HUES64 (cell line): ENCODE data around the gene USH2A.
"Not testable (repeated sequence)": the region's sequence is repeated elsewhere in the genome, so short reads cannot be mapped to it uniquely, and the experiment has no call there.

Source experiments
- H3K27ac ChIP-seq: 2 replicates; pipeline ENCODE4 v1.7.0; 2013; ENCODE audit warnings: low read depth, low read length, inconsistent platforms
- H3K27me3 ChIP-seq: 2 replicates; pipeline ENCODE4 v1.6.1; 2013; ENCODE audit warnings: mild to moderate bottlenecking, low read length; ENCODE audit not compliant: insufficient read depth
- H3K36me3 ChIP-seq: 2 replicates; pipeline ENCODE4 v1.6.1; 2013; ENCODE audit warnings: mild to moderate bottlenecking, low read length; ENCODE audit not compliant: insufficient read depth
- H3K4me1 ChIP-seq: 2 replicates; pipeline ENCODE4 v1.6.1; 2013; ENCODE audit warnings: mild to moderate bottlenecking, low read length, moderate library complexity; ENCODE audit not compliant: insufficient read depth
- H3K4me3 ChIP-seq: 2 replicates; pipeline ENCODE4 v1.5.1; 2013; ENCODE audit warnings: mild to moderate bottlenecking, low read length, moderate library complexity
- H3K9ac ChIP-seq: 2 replicates; pipeline ENCODE4 v1.6.1; 2013; ENCODE audit warnings: mild to moderate bottlenecking, low read depth, low read length
- H3K9me3 ChIP-seq: 2 replicates; pipeline ENCODE4 v1.6.1; 2013; ENCODE audit warnings: low read depth, low read length; ENCODE audit not compliant: insufficient read depth
- WGBS: fragments of 150-250, 120-280 bp; methylation state at CpG from one replicate; pipeline ENCODE4 v1.1.7; 2013; ENCODE audit warnings: missing lambda C conversion rate; 5-methylcytosine and 5-hydroxymethylcytosine counted together

The USH2A gene

DNA sequence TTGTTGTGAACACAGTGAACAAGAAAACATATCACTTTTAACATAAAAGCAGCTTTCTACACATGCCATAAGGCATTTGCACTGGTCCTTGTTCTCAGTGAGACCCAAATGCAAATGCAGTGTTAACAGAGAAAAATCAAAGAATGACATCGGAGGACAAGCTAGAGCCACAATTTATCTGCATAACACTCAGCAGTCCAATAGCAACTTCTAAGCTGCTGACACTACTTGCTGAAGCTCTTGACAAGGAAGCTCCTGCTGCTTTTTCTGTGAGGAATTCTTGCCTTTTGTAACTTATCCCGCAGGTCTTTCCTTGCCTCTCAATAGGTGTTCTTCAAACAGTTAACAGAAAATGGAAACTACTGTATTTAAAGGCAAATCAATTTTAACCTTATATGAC, 34.7 kb downstream of the USH2A start:
- Histone ChIP-seq H3K4me1 (peaks cover 34% of the 10 kb centered on the region), H3K36me3 (no peaks in the 10 kb centered on the region), H3K9me3 (no peaks in the 10 kb centered on the region), H3K27me3 (peaks cover 12% of the 10 kb centered on the region; the same call in 1 of the 2 replicates), H3K9ac (no peak overlapping the region), H3K27ac (peak overlapping the region; percentile 68; the same call in 1 of the 2 replicates), H3K4me3 (no peak overlapping the region)
- 1% methylated on average over 2 of the region's 2 CpGs for WGBS

DNA sequence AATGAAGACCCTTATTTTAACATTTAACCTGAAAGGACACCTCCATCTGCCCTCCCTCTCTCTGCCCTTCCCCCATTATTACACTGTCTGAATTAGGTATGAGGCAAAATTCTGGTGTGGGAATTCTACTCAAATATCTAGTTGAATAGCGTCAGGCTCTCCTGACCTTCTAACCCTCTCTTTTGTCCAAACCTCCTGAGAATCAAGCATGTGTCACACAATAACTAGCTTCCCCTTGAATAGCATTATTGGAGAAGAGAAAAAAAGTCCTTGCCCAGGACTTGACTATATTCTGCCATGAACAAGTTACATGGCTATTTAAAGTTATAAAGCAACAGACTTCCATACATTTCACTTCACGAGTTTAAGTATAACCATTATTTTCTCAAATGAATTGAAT, 35.5 kb downstream of the USH2A start:
- Histone ChIP-seq H3K4me1 (peaks cover 34% of the 10 kb centered on the region), H3K9ac (no peak overlapping the region), H3K4me3 (no peak overlapping the region), H3K9me3 (no peaks in the 10 kb centered on the region), H3K36me3 (no peaks in the 10 kb centered on the region), H3K27me3 (peaks cover 12% of the 10 kb centered on the region; the same call in 1 of the 2 replicates), H3K27ac (peak overlapping the region; percentile 68)
- WGBS: 83% methylated on average over 2 of the region's 2 CpGs

GRCh38 chr1:216379441-216379840, 43.8 kb downstream of the USH2A start:
- Histone ChIP-seq H3K27me3 (no peaks in the 10 kb centered on the region), H3K9ac (no peak overlapping the region), H3K4me1 (no peaks in the 10 kb centered on the region), H3K9me3 (no peaks in the 10 kb centered on the region), H3K27ac (no peak overlapping the region), H3K4me3 (no peak overlapping the region), H3K36me3 (no peaks in the 10 kb centered on the region)
- WGBS: no CpG with 5 or more reads among the region's 1 CpG

DNA sequence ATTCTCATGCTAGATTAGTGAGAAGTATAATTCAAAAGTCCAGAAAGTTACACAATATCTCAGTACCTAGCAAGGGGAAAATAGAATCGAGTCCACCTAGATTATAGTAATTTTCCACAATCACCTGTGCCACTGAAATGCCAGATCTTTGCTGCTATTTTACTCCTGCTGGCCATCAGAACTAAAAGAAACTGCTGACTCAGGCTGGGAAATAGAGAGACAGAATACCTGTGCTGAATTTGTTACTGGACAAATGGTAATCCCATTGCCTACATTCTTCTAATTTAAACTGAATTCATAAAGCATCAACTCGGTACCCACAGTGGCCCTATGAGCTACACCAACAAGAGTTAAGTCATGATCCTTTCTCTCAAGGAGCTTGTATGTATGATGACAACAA, 55.0 kb downstream of the USH2A start:
- Histone ChIP-seq H3K4me1 (no peaks in the 10 kb centered on the region), H3K27ac (no peak overlapping the region), H3K36me3 (no peaks in the 10 kb centered on the region), H3K27me3 (no peaks in the 10 kb centered on the region), H3K9me3 (no peaks in the 10 kb centered on the region), H3K9ac (no peak overlapping the region), H3K4me3 (no peak overlapping the region)
- 91% methylated on average over 2 of the region's 2 CpGs for WGBS

- Histone ChIP-seq H3K27ac (no peak overlapping the region), H3K36me3 (no peaks in the 10 kb centered on the region), H3K4me3 (no peak overlapping the region), H3K9me3 (no peaks in the 10 kb centered on the region), H3K27me3 (no peaks in the 10 kb centered on the region), H3K9ac (no peak overlapping the region), H3K4me1 (no peaks in the 10 kb centered on the region)
Measured at GRCh38 chr1:216366979-216367378, 56.3 kb downstream of the USH2A start.

GRCh38 chr1:216356945-216357344, 66.3 kb downstream of the USH2A start:
- WGBS: no CpG with 5 or more reads among the region's 2 CpGs
- no peaks in the 10 kb centered on the region for H3K27me3 ChIP-seq
- no peak overlapping the region for H3K4me3 ChIP-seq
- H3K4me1 ChIP-seq: no peaks in the 10 kb centered on the region
- no peak overlapping the region for H3K27ac ChIP-seq
- no peaks in the 10 kb centered on the region for H3K9me3 ChIP-seq
- H3K9ac ChIP-seq: no peak overlapping the region
- no peaks in the 10 kb centered on the region for H3K36me3 ChIP-seq

GRCh38 chr1:216350186-216350585, 73.1 kb downstream of the USH2A start:
- Histone ChIP-seq H3K9me3 (no peaks in the 10 kb centered on the region), H3K9ac (no peak overlapping the region), H3K27me3 (no peaks in the 10 kb centered on the region), H3K4me1 (0 out of 2 replicates have a peak, but pooled peaks cover 3% of the 10 kb centered on the region), H3K27ac (no peak overlapping the region), H3K36me3 (no peaks in the 10 kb centered on the region), H3K4me3 (no peak overlapping the region)
- 95% methylated on average over 1 of the region's 1 CpG for WGBS

- Histone ChIP-seq H3K4me3 (no peak overlapping the region), H3K36me3 (no peaks in the 10 kb centered on the region), H3K27me3 (no peaks in the 10 kb centered on the region), H3K9me3 (no peaks in the 10 kb centered on the region), H3K4me1 (0 out of 2 replicates have a peak, but pooled peaks cover 3% of the 10 kb centered on the region), H3K9ac (no peak overlapping the region), H3K27ac (no peak overlapping the region)
- WGBS: 92% methylated on average over 3 of the region's 3 CpGs
Measured at GRCh38 chr1:216346526-216346925, 76.7 kb downstream of the USH2A start.

DNA sequence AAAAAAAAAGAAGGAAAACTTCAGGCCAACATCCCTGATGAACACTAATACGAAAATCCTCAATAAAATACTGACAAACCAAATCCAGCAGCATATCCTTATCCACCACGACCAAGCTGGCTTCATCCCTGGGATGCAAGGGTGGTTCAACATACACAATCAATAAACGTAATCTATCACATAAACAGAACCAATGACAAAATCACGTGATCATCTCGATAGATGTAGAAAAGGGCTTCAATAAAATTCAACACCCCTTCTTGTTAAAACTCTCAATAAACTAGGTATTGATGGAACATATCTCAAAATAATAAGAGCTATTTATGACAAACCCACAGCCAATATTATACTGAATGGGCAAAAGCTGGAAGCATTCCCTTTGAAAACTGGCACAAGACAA, 82.7 kb downstream of the USH2A start:
- not testable (repeated sequence) for H3K4me3 ChIP-seq, H3K36me3 ChIP-seq, H3K27ac ChIP-seq, H3K9me3 ChIP-seq, H3K4me1 ChIP-seq, H3K27me3 ChIP-seq, H3K9ac ChIP-seq
- 96% methylated on average over 5 of the region's 5 CpGs for WGBS

DNA sequence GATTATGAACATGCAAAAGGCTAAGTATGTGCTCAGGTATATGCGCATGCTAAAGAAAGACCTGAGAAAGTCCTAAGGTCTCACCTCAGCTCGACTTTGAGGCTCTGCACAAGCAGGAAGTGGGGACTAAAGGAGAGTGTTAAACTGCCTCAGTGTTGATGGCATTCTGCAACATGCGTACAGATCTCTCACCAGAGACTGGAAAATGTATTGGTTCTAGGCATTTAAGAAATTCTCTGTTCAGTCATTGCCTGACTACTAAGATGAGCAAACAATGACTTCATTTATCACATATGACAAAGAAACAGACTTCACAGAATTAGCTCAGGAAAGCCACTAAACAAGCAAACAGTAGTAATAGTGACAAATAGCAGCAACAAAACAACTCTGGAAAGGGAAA, 90.8 kb downstream of the USH2A start:
- no peaks in the 10 kb centered on the region for H3K36me3 ChIP-seq

GRCh38 chr1:216332003-216332402, 91.2 kb downstream of the USH2A start:
- 97% methylated on average over 2 of the region's 2 CpGs for WGBS
- peaks cover 6% of the 10 kb centered on the region; the same call in 1 of the 2 replicates for H3K9me3 ChIP-seq
- H3K4me3 ChIP-seq: no peak overlapping the region
- no peak overlapping the region for H3K27ac ChIP-seq
- no peaks in the 10 kb centered on the region for H3K4me1 ChIP-seq
- no peaks in the 10 kb centered on the region for H3K27me3 ChIP-seq
- no peaks in the 10 kb centered on the region for H3K36me3 ChIP-seq
- H3K9ac ChIP-seq: no peak overlapping the region

More for the DNA sequence above, 90.8 kb downstream of the USH2A start:
- Histone ChIP-seq H3K27ac (no peak overlapping the region), H3K9ac (no peak overlapping the region), H3K9me3 (peaks cover 6% of the 10 kb centered on the region; the same call in 1 of the 2 replicates), H3K27me3 (no peaks in the 10 kb centered on the region), H3K4me1 (no peaks in the 10 kb centered on the region), H3K4me3 (no peak overlapping the region)
- WGBS: 91% methylated on average over 3 of the region's 3 CpGs

DNA sequence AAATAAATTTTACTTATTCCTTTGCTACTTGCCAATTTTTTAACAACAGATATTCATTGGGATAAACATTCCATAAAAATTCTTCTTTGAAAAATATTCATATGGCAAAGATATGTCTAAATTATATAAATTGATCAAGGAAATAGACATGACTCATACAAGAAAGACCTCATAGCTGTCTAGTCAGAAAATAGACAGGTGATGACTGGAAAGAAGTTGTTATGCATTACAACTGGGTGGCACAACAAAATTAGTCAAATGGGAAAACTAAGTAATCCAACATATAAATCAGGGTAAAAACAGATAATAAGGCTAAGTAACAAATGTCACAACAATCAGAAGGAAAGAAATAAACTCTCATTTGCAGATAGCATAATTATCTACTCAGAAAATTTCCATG, 92.0 kb downstream of the USH2A start:
- H3K27ac ChIP-seq: no peak overlapping the region
- peaks cover 6% of the 10 kb centered on the region; the same call in 1 of the 2 replicates for H3K9me3 ChIP-seq
- no peak overlapping the region for H3K9ac ChIP-seq

More for the DNA sequence above, 92.0 kb downstream of the USH2A start:
- Histone ChIP-seq H3K27me3 (no peaks in the 10 kb centered on the region), H3K4me3 (no peak overlapping the region), H3K4me1 (no peaks in the 10 kb centered on the region), H3K36me3 (no peaks in the 10 kb centered on the region)
